Peyer's patch (tissue), 4 donors: ENCODE measurements around the gene TMEM37.
"Not testable (repeated sequence)": the region's sequence is repeated elsewhere in the genome, so short reads cannot be mapped to it uniquely, and the experiment has no call there.

Source experiments
- POLR2A ChIP-seq, 2 donors: fragments of 450-650 bp; IDR thresholded peaks; one replicate each; pipeline ENCODE4 v1.5.1; 2017; ENCODE audit warnings: antibody characterized with exemption in 2 of 2, mild to moderate bottlenecking in 2 of 2, moderate library complexity in 2 of 2
- TF ChIP-seq, protein P1 (sequence below), 6 experiments: fragments of 450-650 bp in 4 of 6; fragments of 200-600 bp in 2 of 6; sonication (generic) in 1 of 6; IDR thresholded peaks; one replicate each; pipeline ENCODE4 v1.5.1; 2017 to 2019; ENCODE audit warnings: antibody characterized with exemption in 6 of 6, mild to moderate bottlenecking in 3 of 6, moderate library complexity in 1 of 6

DNA sequence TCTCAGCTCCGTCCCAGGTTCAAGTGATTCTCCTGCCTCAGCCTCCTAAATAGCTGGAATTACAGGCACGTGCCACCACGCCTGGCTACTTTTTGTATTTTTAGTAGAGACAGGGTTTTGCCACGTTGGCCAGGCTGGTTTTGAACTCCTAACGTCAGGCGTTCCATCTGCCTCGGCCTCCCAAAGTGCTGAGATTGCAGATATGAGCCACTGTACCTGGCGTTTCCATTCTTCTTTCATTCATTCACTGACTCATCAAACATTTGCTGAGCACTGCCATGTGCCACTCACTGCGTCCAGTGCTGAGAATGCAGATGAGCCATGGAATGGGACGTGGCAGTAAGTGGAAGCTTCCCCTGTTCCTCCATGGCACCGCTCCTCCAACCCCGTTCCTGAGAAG lies 28.0 kb upstream of the TMEM37 start:
- TF ChIP-seq, protein P1, sequence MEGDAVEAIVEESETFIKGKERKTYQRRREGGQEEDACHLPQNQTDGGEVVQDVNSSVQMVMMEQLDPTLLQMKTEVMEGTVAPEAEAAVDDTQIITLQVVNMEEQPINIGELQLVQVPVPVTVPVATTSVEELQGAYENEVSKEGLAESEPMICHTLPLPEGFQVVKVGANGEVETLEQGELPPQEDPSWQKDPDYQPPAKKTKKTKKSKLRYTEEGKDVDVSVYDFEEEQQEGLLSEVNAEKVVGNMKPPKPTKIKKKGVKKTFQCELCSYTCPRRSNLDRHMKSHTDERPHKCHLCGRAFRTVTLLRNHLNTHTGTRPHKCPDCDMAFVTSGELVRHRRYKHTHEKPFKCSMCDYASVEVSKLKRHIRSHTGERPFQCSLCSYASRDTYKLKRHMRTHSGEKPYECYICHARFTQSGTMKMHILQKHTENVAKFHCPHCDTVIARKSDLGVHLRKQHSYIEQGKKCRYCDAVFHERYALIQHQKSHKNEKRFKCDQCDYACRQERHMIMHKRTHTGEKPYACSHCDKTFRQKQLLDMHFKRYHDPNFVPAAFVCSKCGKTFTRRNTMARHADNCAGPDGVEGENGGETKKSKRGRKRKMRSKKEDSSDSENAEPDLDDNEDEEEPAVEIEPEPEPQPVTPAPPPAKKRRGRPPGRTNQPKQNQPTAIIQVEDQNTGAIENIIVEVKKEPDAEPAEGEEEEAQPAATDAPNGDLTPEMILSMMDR (IDR thresholded peaks at IDR 0.05), result not testable (repeated sequence)
- not testable (repeated sequence) for TF ChIP-seq POLR2A (IDR thresholded peaks at IDR 0.05)
